ENCODE results near the gene KIAA0753.
"Not testable (repeated sequence)": the region's sequence is repeated elsewhere in the genome, so short reads cannot be mapped to it uniquely, and the experiment has no call there.

- not testable (repeated sequence) for TF ChIP-seq CTCF (IDR thresholded peaks at IDR 0.05; ENCODE audit: low read depth, low read length); EZH2phosphoT487 (IDR thresholded peaks at IDR 0.05; ENCODE audit: low read depth)
Measured at GRCh38 chr17:6655732-6656361, 15.3 kb upstream of the KIAA0753 start.
